Mucosa of rectum (tissue), 2 donors: ENCODE results near the gene UXS1.

Experiments used
- H3K27ac ChIP-seq, 2 donors: one replicate each; pipeline ENCODE4 v1.7.0; 2013; ENCODE audit warnings: inconsistent platforms in 2 of 2, low read depth in 2 of 2, low read length in 2 of 2
- H3K27me3 ChIP-seq, 2 donors: one replicate each; pipeline ENCODE4 v1.7.0; 2013; ENCODE audit warnings: low read length in 2 of 2; ENCODE audit not compliant: control insufficient read depth in 2 of 2, insufficient read depth in 2 of 2
- H3K36me3 ChIP-seq, 2 donors: one replicate each; pipeline ENCODE4 v1.7.0; 2013; ENCODE audit warnings: low read length in 2 of 2; ENCODE audit not compliant: control insufficient read depth in 2 of 2, insufficient read depth in 2 of 2
- H3K4me1 ChIP-seq, 2 donors: one replicate each; pipeline ENCODE4 v1.7.0; 2013; ENCODE audit warnings: low read length in 2 of 2, mild to moderate bottlenecking in 1 of 2; ENCODE audit not compliant: control insufficient read depth in 2 of 2, insufficient read depth in 2 of 2
- H3K4me3 ChIP-seq, 2 donors: one replicate each; pipeline ENCODE4 v1.7.0; 2013; ENCODE audit warnings: low read length in 2 of 2
- H3K9ac ChIP-seq, 2 donors: one replicate each; pipeline ENCODE4 v1.7.0; 2013; ENCODE audit warnings: low read length in 2 of 2, low read depth in 1 of 2, mild to moderate bottlenecking in 1 of 2
- H3K9me3 ChIP-seq, 2 donors: one replicate each; pipeline ENCODE4 v1.7.0; 2013; ENCODE audit warnings: low read length in 2 of 2; ENCODE audit not compliant: control insufficient read depth in 2 of 2
- donor health status: healthy.
- donor health status: Normal muscosa, but diverticular disease.

The UXS1 gene

DNA sequence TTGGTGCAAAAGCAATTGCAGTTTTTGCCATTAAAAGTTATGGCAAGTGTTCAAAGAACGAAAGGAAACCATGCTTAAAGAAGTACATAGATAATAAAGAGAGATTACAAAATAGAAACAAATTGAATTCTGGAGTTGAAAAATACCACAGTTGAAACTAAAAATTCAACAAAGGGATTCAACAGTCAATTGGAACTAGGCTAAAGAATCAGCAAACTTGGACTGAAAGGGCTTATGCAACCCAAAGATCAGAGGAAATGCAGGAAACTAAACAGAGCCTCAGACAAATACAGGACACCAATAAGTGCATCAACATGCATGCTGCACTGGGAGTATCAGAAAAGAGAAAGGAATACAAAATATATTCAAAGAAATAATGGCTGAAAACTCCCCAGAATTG is 40.3 kb downstream of the UXS1 start:
- Histone ChIP-seq H3K27me3 (no peaks in the 10 kb centered on the region), H3K9me3 (peaks cover 0 to 6% of the 10 kb centered on the region in 2 donors), H3K4me1 (no peaks in the 10 kb centered on the region), H3K36me3 (peaks cover 10 to 14% of the 10 kb centered on the region in 2 donors), H3K27ac (no peak overlapping the region), H3K9ac (no peak overlapping the region), H3K4me3 (no peak overlapping the region)

DNA sequence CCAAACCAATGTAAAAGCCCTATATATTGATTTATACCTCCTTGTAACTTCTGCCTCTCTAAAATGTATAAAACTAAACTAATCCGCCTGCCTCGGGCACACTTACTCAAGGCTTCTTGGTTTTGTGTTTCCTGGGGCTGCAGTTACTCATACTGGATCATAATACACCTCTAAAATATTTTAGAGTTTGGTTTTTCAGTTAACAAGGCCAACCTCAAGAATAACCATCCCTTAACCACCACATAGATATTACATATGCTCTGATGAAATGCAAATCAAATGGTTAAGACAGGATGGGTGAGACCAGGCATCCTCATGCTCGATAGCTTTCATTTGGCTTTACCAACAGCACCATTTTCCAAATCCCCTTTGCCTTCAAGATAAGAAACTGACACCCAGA is 46.4 kb downstream of the UXS1 start:
- H3K9me3 ChIP-seq: no peaks in the 10 kb centered on the region
- H3K27ac ChIP-seq: no peak overlapping the region
- no peaks in the 10 kb centered on the region for H3K27me3 ChIP-seq
- H3K4me1 ChIP-seq: no peaks in the 10 kb centered on the region
- no peak overlapping the region for H3K9ac ChIP-seq
- peaks cover 0 to 5% of the 10 kb centered on the region in 2 donors for H3K36me3 ChIP-seq
- no peak overlapping the region for H3K4me3 ChIP-seq

DNA sequence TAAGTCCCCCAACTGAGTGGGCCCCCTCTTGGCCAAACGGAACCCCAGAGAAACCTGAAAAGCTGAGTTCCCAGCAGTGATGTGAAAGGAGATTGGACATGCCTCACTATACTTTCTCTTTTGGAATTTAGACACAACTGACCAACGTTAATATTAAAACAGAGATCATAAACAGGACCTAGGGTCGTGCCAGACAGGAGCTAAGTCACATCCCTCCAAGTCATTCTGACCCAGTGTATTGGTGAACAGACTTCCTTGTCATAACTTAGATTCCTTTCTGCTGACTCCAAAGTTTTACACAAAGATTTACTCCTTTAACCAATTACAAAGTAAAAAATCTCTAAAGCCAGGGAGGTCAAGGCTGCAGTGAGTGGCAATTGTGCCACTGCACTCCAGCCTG is 46.9 kb downstream of the UXS1 start:
- Histone ChIP-seq H3K4me3 (no peak overlapping the region), H3K27me3 (no peaks in the 10 kb centered on the region), H3K9ac (no peak overlapping the region), H3K27ac (no peak overlapping the region), H3K36me3 (peaks cover 0 to 5% of the 10 kb centered on the region in 2 donors), H3K4me1 (no peaks in the 10 kb centered on the region), H3K9me3 (no peaks in the 10 kb centered on the region)

DNA sequence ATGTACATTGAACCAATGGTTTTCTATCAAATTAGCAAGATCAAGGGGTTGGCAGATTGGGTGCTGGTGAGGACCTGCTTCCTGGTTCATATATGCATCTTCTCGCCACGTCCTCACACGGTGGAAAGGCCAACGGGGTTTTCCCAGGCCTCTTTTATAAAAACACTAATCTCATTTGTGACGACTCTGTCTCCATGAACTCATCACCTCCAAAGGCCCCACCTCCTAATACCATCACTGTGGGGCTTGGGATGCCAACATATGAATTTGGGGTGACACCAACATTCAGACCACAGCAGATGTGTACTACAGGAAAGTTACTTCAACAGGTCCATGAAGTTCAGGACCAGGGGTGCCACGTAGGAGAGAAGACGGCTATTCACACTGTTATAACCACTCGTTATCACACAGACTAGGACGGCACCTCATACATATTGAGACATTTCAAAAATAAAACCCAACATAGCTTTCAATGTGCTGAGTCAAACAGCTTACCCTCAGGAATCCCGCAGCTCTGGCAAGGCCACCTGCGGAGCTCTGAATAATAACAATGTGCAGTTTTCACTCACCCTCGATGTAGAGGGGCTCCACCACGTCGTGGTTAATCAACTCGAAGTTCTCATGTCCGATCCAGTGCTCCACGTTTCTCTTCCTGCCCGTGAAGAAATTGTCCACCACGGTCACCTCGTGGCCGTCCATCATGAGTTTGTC is 49.3 kb downstream of the UXS1 start:
- no peaks in the 10 kb centered on the region for H3K27me3 ChIP-seq
- no peak overlapping the region for H3K9ac ChIP-seq
- no peaks in the 10 kb centered on the region for H3K9me3 ChIP-seq
- no peak overlapping the region for H3K27ac ChIP-seq
- no peak overlapping the region for H3K4me3 ChIP-seq
- H3K4me1 ChIP-seq: peaks cover 3 to 5% of the 10 kb centered on the region in 2 donors
- no peaks in the 10 kb centered on the region for H3K36me3 ChIP-seq

DNA sequence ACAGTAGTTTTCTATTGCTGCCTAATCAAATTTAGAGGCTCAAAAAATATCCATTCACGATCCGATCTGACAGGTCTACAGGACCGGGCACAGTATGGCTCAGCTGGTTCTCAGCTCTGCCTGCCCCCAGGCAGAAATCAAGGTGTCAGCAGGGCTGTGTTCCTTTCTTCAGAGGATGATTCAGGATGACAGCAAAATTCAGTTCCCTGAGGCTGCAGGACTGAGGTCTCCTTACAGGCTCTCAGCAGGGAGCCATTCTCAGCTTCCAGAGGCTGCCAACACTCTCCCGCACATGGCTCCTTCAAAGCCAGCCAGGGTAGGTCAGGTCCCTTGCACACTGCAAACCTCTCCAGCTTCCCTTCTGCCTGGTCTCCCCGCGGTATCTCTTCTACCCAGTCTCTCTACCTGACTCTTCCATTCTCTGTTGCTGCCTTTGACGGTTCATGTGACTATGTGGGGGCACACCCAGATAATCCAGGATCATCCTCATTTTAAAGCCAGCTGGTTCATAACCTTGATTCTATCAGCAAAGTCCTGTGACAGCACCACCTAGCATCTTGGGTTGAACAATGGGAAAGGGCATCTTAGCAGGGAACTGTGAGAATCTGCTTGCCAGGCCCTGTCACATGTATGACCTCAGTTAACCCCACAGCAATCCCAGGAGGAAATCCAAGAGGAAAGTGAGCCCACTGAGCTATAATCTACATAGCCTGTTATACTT is 50.4 kb downstream of the UXS1 start:
- Histone ChIP-seq H3K4me3 (no peak overlapping the region), H3K9ac (no peak overlapping the region), H3K9me3 (no peaks in the 10 kb centered on the region), H3K4me1 (peaks cover 12 to 15% of the 10 kb centered on the region in 2 donors), H3K27me3 (no peaks in the 10 kb centered on the region), H3K36me3 (no peaks in the 10 kb centered on the region), H3K27ac (no peak overlapping the region)

DNA sequence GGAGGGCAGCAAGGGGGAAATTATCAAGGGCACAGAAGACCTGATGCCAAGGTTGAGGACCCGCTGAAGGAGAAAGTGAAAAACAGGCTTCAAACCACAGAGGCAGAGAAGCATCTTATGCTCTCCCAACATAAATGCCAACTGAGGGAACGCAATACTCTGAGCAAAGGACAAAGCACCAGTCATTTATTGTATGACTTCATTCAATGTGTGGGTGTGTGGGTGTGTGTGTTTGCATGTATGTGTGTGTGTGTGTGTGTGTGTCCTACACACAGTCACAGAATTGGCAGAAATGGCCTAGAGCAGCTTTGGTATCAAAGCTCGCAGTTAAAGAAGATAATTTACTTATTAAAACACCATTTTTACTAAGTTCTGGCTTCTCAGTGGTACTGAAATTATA is 51.4 kb downstream of the UXS1 start:
- no peaks in the 10 kb centered on the region for H3K36me3 ChIP-seq
- H3K4me3 ChIP-seq: no peak overlapping the region
- H3K27me3 ChIP-seq: no peaks in the 10 kb centered on the region
- no peaks in the 10 kb centered on the region for H3K9me3 ChIP-seq
- H3K27ac ChIP-seq: no peak overlapping the region
- H3K4me1 ChIP-seq: peaks cover 13 to 17% of the 10 kb centered on the region in 2 donors
- no peak overlapping the region for H3K9ac ChIP-seq

DNA sequence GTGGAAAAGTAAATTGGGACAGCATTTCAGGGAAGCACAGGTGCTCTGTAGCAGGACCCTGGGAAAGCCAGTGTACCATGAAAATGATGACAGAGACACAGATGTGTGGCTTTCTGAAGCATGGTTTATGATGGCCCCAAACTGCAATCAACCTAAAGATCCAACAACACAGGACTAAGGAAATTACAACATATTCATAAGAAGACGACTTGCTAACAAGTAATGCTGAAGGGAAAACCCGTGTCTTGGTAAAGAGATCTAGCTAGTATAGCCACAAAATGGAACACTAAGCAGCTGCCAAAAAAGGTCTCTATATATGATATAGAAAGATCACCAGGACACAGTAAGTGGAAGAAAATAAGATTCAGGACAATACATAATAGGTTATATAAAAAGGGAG is 53.2 kb downstream of the UXS1 start:
- H3K27me3 ChIP-seq: no peaks in the 10 kb centered on the region
- H3K36me3 ChIP-seq: no peaks in the 10 kb centered on the region
- H3K27ac ChIP-seq: no peak overlapping the region
- peaks cover 13 to 17% of the 10 kb centered on the region in 2 donors for H3K4me1 ChIP-seq
- no peaks in the 10 kb centered on the region for H3K9me3 ChIP-seq
- no peak overlapping the region for H3K4me3 ChIP-seq
- no peak overlapping the region for H3K9ac ChIP-seq

DNA sequence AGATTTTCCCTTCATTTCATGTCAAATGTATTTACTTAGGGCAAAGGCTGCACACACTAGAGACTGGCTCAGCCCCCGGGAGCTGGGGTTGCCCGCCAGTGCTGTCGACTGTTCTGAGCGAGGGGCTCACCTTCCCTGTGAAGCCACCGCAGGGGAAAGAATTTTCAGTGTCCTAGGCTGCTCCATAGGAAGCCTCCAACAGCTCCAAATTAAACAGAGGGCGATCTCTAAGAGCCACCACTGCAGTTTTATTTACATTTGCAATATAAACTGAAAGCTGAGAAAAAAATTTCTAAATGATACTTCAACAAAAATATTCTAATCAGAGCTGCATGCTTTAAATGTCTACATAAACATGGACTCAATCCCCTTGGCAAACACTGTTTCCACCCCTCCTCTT is 54.0 kb downstream of the UXS1 start:
- peak overlapping the region in 1 of 2 donors; percentile 19 for H3K9ac ChIP-seq
- no peaks in the 10 kb centered on the region for H3K36me3 ChIP-seq
- no peaks in the 10 kb centered on the region for H3K27me3 ChIP-seq
- no peak overlapping the region for H3K4me3 ChIP-seq
- peaks cover 13 to 17% of the 10 kb centered on the region in 2 donors for H3K4me1 ChIP-seq
- H3K27ac ChIP-seq: peak overlapping the region; percentile 70 to 81
- no peaks in the 10 kb centered on the region for H3K9me3 ChIP-seq

DNA sequence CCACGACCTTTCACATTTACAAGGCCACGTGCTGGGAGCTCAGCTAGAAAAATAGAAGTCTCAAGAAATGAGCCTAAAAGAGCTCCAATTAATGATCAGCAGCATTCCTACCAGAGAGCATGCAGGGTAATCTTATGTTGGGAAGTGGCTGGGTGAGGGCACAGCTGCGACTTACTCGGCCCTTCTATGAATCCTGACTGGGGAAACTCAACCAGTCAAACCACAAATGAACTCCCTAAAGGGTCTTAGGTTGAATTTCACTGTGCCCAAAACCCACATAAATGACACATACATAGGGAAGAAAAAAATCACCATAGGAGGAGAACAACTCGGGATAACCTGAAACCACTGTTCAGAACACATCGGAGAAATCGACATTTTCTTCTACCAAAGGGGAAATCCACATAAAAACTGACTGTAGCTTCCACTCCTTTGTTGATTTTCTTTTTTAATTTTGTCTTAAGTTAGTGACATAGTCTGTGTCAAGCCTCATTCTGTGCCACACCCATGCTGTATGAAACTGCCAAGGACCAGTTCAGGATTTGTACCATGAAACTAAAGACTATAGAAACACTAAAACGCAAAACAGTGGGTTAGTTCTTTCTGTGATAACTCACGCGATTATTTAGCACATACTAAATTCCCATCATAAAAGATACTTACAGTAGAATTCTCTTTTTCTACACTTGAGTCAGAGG is 54.7 kb downstream of the UXS1 start:
- peak overlapping the region; percentile 70 to 81 for H3K27ac ChIP-seq
- peaks cover 13 to 17% of the 10 kb centered on the region in 2 donors for H3K4me1 ChIP-seq
- H3K27me3 ChIP-seq: no peaks in the 10 kb centered on the region
- H3K36me3 ChIP-seq: no peaks in the 10 kb centered on the region
- no peak overlapping the region for H3K4me3 ChIP-seq
- no peaks in the 10 kb centered on the region for H3K9me3 ChIP-seq
- peak overlapping the region in 1 of 2 donors; percentile 45 for H3K9ac ChIP-seq
